HG02798 (cell line): ENCODE data around the gene ZNF341.
"Not testable (repeated sequence)": the region's sequence is repeated elsewhere in the genome, so short reads cannot be mapped to it uniquely, and the experiment has no call there.

ENCODE experiments used
- ATAC-seq: cut with Tn5 transposase; IDR thresholded peaks from one replicate; pipeline ENCODE4 v1.9.1; 2021; ENCODE audit warnings: mild to moderate bottlenecking; ENCODE audit not compliant: unreplicated experiment, poor library complexity

Gene ZNF341

DNA sequence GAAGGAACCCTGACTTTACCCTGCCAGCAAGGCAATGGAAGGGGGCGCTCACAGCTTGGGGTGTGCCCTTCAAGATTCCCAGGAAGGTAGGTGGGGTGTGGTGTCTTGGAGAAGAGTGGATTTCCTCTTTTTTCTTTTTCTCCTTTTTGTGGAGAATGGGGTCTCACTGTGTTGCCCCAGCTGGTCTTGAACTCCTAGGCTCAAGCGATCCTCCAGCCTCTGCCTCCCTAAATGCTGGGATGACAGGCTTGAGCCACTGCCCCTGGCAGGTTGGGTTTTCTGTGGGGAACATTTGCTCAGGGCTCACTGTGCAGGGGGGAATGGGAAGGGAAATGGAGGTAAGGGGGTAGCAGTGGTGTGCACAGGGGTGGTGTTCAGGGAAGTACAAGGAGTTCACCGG lies 4.0 kb upstream of the ZNF341 start:
- ATAC-seq, result no peak

GRCh38 chr20:33728463-33728862 lies 3.3 kb upstream of the ZNF341 start:
- no peak for ATAC-seq

DNA sequence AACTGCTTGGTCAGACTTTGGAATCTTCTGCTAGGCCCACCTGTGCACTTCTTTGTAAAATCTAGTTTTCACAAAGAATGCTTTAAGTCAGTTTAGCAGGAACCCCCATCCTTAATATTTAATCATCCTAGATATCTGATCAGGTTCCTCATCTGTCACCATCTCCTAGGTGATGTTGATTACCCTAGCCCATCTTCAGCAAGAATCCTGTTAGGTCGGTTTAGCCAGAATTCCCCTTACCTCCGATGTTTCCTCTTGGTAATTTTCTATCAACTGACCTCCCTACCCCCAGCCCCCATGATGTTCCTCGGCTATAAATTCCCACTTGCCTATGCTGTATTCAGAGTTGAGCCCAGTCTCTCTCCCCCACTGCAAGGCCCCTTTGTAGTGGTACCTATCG lies 2.7 kb upstream of the ZNF341 start:
- ATAC-seq, result no peak

DNA sequence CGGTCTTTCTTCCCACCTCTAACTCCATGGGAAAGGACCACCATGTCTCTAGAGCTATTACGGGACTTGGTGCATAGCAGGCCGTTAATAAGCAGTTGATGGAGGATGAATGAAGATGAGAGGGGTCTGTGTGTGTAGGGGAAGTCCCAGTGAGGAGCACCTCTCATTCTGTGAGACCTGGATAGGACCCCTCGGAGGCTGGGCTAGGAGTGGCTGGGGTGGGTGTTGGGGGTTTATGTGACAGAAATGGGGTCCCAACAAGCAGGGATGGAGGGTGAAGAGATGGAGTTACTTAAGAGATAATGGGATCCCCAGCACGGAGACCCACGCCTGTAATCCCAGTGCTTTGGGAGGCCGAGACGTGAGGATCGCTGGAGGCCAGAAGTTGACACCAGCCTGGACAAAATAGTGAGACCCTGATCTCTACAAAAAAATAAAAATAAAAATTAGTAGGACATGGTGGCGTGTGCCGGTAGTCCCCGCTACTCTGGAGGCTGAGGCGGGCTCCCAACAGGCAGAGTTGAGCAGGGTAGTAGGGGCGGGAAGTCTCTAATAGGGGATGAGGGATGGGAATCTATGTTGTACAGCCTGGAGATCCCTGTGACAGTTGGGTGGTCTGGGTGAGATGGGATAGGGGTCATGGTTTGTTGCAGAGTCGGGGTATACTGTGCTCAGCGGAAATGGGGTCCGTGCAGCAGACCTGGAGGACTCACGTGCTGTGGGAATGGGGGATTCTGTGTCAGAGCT lies 677 bp upstream of the ZNF341 start:
- ATAC-seq, result no peak

GRCh38 chr20:33732166-33732970 lies 572 bp downstream of the ZNF341 start:
- peak; percentile 47 for ATAC-seq

DNA sequence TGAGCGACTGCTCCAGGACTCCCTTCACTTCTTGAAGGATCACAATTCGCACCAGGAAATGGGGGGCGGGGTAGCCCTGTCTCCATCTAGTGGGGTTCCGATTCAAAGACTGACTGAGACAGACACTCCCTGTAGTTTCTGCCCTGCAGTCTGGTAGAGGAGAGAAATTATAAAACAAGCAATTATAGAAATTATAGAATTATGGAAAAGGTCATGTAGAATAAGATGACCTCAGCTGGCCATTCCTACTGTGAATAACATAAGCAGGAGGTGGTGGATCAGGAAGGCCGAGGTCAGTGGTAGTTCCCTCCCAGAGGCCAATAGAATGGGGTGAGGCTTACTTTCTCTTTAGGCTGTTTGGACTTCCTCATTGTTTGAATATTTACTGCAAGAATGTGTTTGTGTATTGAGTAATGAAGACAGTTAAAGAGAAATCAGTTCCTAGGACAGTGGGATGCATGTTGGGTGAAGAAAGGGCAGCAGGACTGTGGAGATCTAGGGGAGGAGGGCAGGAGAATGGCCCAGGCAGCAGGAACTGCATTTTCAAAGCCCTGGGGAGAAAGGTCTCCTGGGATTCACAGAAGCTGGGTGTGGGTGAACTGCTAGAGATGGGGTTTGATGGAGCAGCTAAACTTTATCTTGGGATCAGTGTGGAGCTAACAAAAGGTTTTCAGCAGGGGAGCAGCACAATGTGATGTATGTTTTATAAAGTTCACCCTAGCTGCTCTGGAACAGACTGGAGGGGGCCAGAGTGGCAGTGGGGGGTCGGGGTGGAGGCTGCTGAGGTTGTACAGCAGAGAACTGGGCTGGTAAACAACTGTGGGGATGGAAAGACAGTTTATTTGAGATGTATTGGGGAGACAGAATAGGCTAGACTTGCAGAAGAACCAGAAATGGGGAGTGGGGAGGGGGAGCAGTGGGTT lies 2.1 kb downstream of the ZNF341 start:
- ATAC-seq, result no peak

GRCh38 chr20:33736962-33737361 lies 5.2 kb downstream of the ZNF341 start:
- ATAC-seq, result no peak

GRCh38 chr20:33739493-33739892 lies 7.7 kb downstream of the ZNF341 start:
- ATAC-seq, result no peak

- no peak for ATAC-seq
These were observed 8.4 kb downstream of the ZNF341 start for GRCh38 chr20:33740189-33740588.

DNA sequence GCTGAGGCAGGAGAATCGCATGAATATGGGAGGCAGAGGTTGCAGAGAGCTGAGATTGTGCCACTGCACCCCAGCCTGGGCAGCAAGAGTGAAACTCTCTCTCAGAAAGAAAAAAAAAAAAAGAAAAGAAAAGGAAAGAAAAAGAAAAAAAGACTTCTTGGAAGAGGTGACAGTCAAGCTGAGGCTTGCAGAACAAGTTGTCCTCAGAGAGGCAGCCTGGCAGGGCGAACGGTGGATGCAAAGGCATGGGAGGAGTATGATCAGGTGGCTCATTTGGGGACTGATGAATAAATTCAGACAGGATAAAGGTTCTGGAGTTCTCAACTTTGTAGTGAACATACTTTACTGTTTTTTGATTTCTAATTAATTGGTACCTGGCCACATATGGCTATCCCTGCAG lies 12.4 kb downstream of the ZNF341 start:
- ATAC-seq, result no peak

DNA sequence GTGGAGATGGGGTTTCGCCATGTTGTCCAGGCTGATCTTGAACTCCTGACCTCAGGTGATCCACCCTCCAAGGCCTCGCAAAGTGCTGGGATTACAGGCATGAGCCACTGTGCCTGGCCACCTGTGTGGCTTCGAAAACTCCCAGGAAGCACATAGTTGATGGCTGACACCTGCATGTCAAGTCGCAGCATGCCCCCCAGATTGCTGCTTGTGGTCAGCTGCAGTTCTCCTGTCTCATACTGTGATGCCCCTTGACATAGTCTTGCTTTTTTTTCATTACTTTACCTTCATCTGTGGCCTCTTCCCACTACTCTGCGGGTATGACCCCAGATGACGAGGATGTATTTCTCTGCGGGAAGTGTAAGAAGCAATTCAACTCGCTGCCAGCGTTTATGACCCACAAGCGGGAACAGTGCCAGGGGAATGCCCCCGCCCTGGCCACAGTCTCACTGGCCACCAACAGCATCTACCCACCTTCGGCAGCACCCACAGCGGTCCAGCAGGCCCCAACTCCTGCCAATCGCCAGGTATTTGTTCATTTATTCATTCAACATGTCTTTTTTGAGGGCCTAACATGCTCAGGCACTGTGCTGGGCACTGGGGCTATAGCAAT lies 13.1 kb downstream of the ZNF341 start:
- no peak for ATAC-seq

DNA sequence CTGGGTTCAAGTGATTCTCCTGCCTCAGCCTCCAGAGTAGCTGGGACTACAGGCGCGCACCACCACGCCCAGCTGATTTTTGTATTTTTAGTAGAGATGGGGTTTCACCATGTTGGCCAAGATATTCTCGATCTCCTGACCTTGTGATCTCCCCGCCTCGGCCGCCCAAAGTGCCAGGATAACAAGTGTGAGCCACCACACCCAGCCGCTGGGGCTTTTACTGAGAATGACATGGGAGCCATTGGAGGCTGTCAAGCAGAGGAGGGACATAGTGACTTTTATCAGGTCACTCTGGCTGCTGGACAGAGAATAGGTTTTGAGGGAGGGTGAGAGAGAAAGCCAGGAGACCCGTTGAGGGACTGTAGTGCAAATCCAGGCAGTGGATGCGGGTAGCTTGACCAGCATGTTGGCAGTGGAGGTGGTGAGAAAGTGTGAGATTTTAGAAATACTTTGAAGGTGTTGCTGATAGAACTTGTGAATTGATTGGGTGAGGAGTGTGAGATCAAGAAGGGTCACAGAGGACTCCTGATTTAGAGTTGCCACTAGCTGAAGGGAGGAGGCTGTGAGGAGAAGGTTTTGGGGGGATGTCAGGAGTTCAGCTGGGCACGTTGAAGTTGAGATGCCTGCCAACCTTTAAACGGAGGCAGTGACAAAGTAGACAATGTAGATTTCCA lies 14.7 kb downstream of the ZNF341 start:
- no peak for ATAC-seq

DNA sequence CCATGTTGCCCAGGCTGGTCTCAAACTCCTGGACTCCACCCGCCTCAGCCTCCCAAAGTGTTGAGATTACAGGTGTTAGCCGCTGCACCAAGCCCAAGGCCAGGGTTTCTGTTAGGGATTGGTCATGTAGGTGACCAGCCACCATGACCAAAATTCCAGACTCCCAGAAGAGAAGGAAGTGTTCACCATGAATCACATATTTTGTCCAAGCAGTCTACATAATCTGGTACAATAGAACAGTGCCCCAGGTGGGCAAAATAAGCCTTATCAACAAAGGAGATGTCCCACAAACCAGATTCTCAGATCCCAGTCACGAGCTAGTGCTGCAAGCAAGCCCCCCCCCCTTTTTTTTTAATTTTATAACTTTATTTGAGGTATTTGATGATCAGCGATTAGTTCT lies 20.0 kb downstream of the ZNF341 start:
- ATAC-seq, result no peak

- ATAC-seq, result no peak
These were observed 21.3 kb downstream of the ZNF341 start for GRCh38 chr20:33753143-33753542.

DNA sequence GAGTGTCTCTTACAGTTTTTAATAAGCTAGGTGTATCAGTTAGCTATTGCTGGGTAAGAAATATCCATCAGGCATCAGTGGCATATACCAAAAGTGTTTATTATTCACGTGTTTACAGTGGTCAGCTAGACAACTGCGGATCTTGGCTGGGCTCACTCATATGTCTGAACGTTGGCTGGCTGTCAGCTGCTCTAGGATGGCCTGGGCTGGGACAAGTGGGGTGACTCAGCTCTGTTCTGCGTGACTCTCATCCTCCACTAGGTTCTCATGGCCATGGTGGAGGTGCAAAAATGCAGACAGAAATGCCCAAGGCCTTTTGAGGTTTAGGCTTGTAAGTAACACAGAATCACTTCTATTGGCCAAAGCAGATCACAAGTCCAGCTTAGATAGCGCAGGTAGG lies 22.0 kb downstream of the ZNF341 start:
- ATAC-seq, result no peak

DNA sequence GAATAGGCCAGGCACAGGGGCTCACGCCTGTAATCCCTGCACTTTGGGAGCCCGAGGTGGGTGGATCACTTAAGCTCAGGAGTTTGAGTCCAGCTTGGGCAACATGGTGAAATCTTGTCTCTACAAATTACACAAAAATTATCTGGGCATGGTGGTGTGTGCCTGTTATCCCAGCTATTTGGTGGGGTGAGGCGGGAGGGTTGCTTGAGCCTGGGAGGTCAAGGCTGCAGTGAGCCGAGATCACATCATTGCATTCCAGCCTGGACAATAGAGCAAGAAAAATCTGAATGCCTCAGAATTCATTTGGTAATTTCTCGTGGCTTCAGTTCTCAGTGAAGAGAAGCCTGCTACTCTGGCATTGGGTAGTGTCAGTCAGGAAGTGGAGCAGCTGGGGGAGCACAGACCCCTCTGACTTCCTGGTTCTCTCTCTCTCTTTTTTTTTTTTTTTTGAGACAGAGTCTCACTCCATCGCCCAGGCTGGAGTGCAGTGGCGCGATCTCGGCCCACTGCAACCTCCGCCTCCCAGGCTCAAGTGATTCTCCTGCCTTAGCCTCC lies 24.2 kb downstream of the ZNF341 start:
- ATAC-seq, result not testable (repeated sequence)

DNA sequence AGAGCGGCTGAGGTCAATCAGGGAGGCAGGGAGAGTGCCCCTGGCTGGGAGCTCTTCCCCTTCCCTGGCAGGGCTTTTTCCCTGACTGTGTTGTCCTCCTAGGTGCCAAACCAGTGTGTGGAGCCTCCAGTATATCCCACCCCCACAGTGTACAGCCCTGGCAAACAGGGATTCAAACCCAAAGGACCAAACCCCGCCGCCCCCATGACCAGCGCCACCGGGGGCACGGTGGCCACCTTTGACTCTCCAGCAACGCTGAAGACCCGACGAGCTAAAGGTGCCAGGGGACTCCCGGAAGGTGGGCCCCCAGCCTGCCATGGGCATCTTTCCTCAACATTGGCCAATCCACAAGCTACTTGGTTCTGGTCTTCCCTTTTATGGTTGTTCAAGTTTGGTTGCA lies 25.2 kb downstream of the ZNF341 start:
- ATAC-seq, result no peak

DNA sequence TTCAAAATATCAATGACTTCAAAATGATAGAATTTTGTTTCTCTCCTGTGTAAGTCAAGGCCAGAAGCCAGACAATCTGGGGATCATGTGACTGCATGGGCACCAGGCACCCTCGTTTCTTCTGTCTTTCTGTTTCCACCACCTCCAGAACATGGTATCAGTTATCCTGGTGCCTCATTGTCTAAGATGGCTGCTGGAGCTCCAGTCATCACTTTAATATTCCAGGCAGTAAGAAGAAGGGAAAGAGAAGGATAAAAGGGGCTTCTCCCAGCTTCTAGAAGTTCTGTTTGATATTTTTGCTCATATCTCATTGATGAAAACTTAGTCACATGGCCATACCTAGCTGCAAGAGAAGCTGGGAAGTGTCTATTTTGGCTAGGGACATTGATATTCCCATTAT lies 25.7 kb downstream of the ZNF341 start:
- ATAC-seq, result no peak

GRCh38 chr20:33761698-33762250 lies 30.0 kb downstream of the ZNF341 start:
- ATAC-seq, result no peak
